SK-N-SH (cell line): ENCODE results near the gene GRIK3. TPM values are rescaled to one million over a fixed set of nuclear protein-coding genes. Genes with fewer than 3 reads are reported as not detected.

ENCODE experiments used
- CTCF ChIA-PET: fragments of 300-600, 350-600 bp; formaldehyde crosslinking; extraction: SDS; loops from one replicate; lab custom pipeline; 2021; lab: Yijun Ruan, JAX
- POLR2A ChIA-PET: fragments of 350-600 bp; sonication (Branson Sonifier 250); formaldehyde crosslinking; extraction: SDS; loops from one replicate; lab custom pipeline; 2020; ENCODE audit warnings: antibody characterized with exemption, inconsistent platforms; lab: Yijun Ruan, JAX
- DNase-seq: peaks from one replicate; pipeline ENCODE4 v3.0.0; 2012
- H2AFZ ChIP-seq: fragments of 200-600 bp; sonication (generic); 2 replicates; pipeline ENCODE4 v1.8.1; 2016; ENCODE audit warnings: antibody characterized with exemption, mild to moderate bottlenecking, low read depth
- H3F3A ChIP-seq: fragments of 200-600 bp; sonication (generic); replicated peaks from 2 replicates; pipeline ENCODE3; 2016; ENCODE audit warnings: antibody characterized with exemption, mild to moderate bottlenecking; ENCODE audit not compliant: insufficient read depth
- H3K27ac ChIP-seq, 2 experiments: fragments of 200-500 bp in 1 of 2; fragments of 200-600 bp in 1 of 2; sonication (Bioruptor generic) in 1 of 2; sonication (generic), shearing (Covaris generic) in 1 of 2; 2 replicates each; pipeline versions ENCODE4 v1.5.1 to v1.6.1; 2014 to 2016; ENCODE audit warnings: low read depth in 2 of 2, inconsistent platforms in 1 of 2, low read length in 1 of 2, mild to moderate bottlenecking in 1 of 2, mixed read lengths in 1 of 2
- H3K27me3 ChIP-seq: fragments of 200-600 bp; sonication (generic), shearing (Covaris generic); 2 replicates; pipeline ENCODE4 v1.6.1; 2016; ENCODE audit warnings: mixed run types; ENCODE audit not compliant: insufficient read depth
- H3K36me3 ChIP-seq, 2 experiments: fragments of 200-500 bp in 1 of 2; fragments of 200-600 bp in 1 of 2; sonication (Bioruptor generic) in 1 of 2; sonication (generic) in 1 of 2; replicated peaks in 1 of 2; 2 replicates each; pipeline versions ENCODE3 to v1.5.1; 2014 to 2016; ENCODE audit warnings: low read length in 1 of 2, mild to moderate bottlenecking in 1 of 2; ENCODE audit not compliant: insufficient read depth in 2 of 2, control insufficient read depth in 1 of 2
- H3K4me1 ChIP-seq, 2 experiments: fragments of 200-500 bp in 1 of 2; fragments of 200-600 bp in 1 of 2; sonication (Bioruptor generic) in 1 of 2; sonication (generic), shearing (Covaris generic) in 1 of 2; 2 replicates each; pipeline versions ENCODE4 v1.5.1 to v1.6.1; 2014 to 2016; ENCODE audit warnings: low read depth in 1 of 2, low read length in 1 of 2, mixed run types in 1 of 2; ENCODE audit not compliant: insufficient read depth in 2 of 2, control insufficient read depth in 1 of 2
- H3K4me2 ChIP-seq: fragments of 200-600 bp; sonication (generic), shearing (Covaris generic); 2 replicates; pipeline ENCODE4 v1.6.1; 2017; ENCODE audit warnings: mixed run types
- H3K4me3 ChIP-seq, 2 experiments: fragments of 200-500 bp in 1 of 2; fragments of 200-600 bp in 1 of 2; sonication (Bioruptor generic) in 1 of 2; sonication (generic), shearing (Covaris generic) in 1 of 2; 2 replicates each; pipeline versions ENCODE4 v1.5.1 to v1.8.1; 2014 to 2016; ENCODE audit warnings: low read depth in 2 of 2, inconsistent platforms in 1 of 2, low read length in 1 of 2, mild to moderate bottlenecking in 1 of 2, mixed read lengths in 1 of 2, moderate library complexity in 1 of 2
- H3K79me2 ChIP-seq: fragments of 200-600 bp; sonication (generic); 2 replicates; pipeline ENCODE4 v1.8.1; 2017; ENCODE audit warnings: mild to moderate bottlenecking; ENCODE audit not compliant: insufficient read depth
- H3K9ac ChIP-seq: fragments of 200-600 bp; sonication (generic); 2 replicates; pipeline ENCODE4 v1.6.1; 2017; ENCODE audit warnings: mixed run types
- H3K9me2 ChIP-seq: fragments of 200-600 bp; sonication (generic); 2 replicates; pipeline ENCODE4 v1.6.1; 2017; ENCODE audit warnings: mixed run types
- H3K9me3 ChIP-seq: fragments of 200-600 bp; sonication (generic); 2 replicates; pipeline ENCODE4 v1.6.1; 2017; ENCODE audit warnings: mixed run types, mild to moderate bottlenecking, moderate library complexity
- H4K20me1 ChIP-seq: fragments of 200-600 bp; sonication (generic); 2 replicates; pipeline ENCODE4 v1.6.1; 2017; ENCODE audit warnings: mild to moderate bottlenecking, mixed run types; ENCODE audit not compliant: insufficient read depth
- EP300 ChIP-seq, 2 experiments: IDR thresholded peaks; 2 replicates each; pipeline versions ENCODE4 v1.4.0 to v1.6.1; 2012; ENCODE audit warnings: borderline replicate concordance in 1 of 2, low read depth in 1 of 2, low read length in 1 of 2
- EZH2phosphoT487 ChIP-seq: fragments of 200-600 bp; sonication (generic); IDR thresholded peaks from 2 replicates; pipeline ENCODE4 v1.6.1; 2017; ENCODE audit warnings: low read depth, mixed run types, mild to moderate bottlenecking, antibody characterized with exemption, moderate library complexity, borderline replicate concordance
- FOSL2 ChIP-seq: IDR thresholded peaks from 2 replicates; pipeline ENCODE4 v1.4.0; 2012; ENCODE audit warnings: low read depth, mild to moderate bottlenecking, moderate library complexity, borderline replicate concordance
- FOXJ3 ChIP-seq: sonication (generic); formaldehyde crosslinking; IDR thresholded peaks from 2 replicates; pipeline ENCODE4 v1.5.1; 2020; ENCODE audit warnings: mild to moderate bottlenecking, missing genetic modification reagents
- FOXM1 ChIP-seq: IDR thresholded peaks from 2 replicates; pipeline ENCODE4 v1.4.0; 2012; ENCODE audit warnings: low read depth, mild to moderate bottlenecking
- GATA2 ChIP-seq: sonication (generic); formaldehyde crosslinking; IDR thresholded peaks from 2 replicates; pipeline ENCODE4 v1.5.0; 2020; ENCODE audit warnings: mild to moderate bottlenecking, missing genetic modification reagents
- IRF3 ChIP-seq: fragments of 150-350 bp; IDR thresholded peaks from 2 replicates; pipeline ENCODE4 v1.6.1; 2016; ENCODE audit warnings: mild to moderate bottlenecking, low read depth, low read length
- MEF2A ChIP-seq: IDR thresholded peaks from 2 replicates; pipeline ENCODE4 v1.4.0; 2012; ENCODE audit warnings: low read depth, borderline replicate concordance
- MXI1 ChIP-seq: IDR thresholded peaks from 2 replicates; pipeline ENCODE4 v1.6.1; 2012; ENCODE audit warnings: mild to moderate bottlenecking, low read depth, low read length, improper control_type of control experiment
- NFIC ChIP-seq: IDR thresholded peaks from 2 replicates; pipeline ENCODE4 v1.4.0; 2012; ENCODE audit warnings: borderline replicate concordance
- NRF1 ChIP-seq: IDR thresholded peaks from 2 replicates; pipeline ENCODE4 v1.6.1; 2012; ENCODE audit warnings: low read depth, mild to moderate bottlenecking, low read length
- RAD21 ChIP-seq: IDR thresholded peaks from 2 replicates; pipeline ENCODE4 v1.6.1; 2012; ENCODE audit warnings: mild to moderate bottlenecking, low read length
- SIN3A ChIP-seq: IDR thresholded peaks from 2 replicates; pipeline ENCODE4 v1.6.1; 2012; ENCODE audit warnings: low read depth, mild to moderate bottlenecking, low read length, moderate library complexity, borderline replicate concordance
- TCF12 ChIP-seq: IDR thresholded peaks from 2 replicates; pipeline ENCODE4 v1.4.0; 2012
- TEAD4 ChIP-seq: IDR thresholded peaks from 2 replicates; pipeline ENCODE4 v1.4.0; 2012; ENCODE audit warnings: mild to moderate bottlenecking, borderline replicate concordance; ENCODE audit not compliant: insufficient read depth
- USF1 ChIP-seq: IDR thresholded peaks from 2 replicates; pipeline ENCODE4 v1.4.0; 2012; ENCODE audit warnings: low read depth, borderline replicate concordance
- YY1 ChIP-seq: IDR thresholded peaks from 2 replicates; pipeline ENCODE4 v1.4.0; 2012; ENCODE audit warnings: low read depth, mild to moderate bottlenecking
- ZBTB33 ChIP-seq: IDR thresholded peaks from 2 replicates; pipeline ENCODE4 v1.4.0; 2012; ENCODE audit warnings: low read depth, borderline replicate concordance
- WGBS: methylation state at CpG from one replicate; pipeline ENCODE4 v1.1.6; 2017; ENCODE audit warnings: low lambda C conversion rate; 5-methylcytosine and 5-hydroxymethylcytosine counted together
- polyA plus RNA-seq, 3 experiments: library from polyadenylated mRNA; depleted of rRNA; stranded (reverse); fragments of >200 nt; gene quantifications; 2 replicates each; pipeline ENCODE4 v1.2.3, GENCODE V29; 2012
- TF ChIP-seq, protein P1 (sequence below): fragments of 150-350 bp; IDR thresholded peaks from 2 replicates; pipeline ENCODE4 v1.6.1; 2017; ENCODE audit warnings: antibody characterized with exemption, low read length, low read depth, borderline replicate concordance

Gene GRIK3
- polyA plus RNA-seq, 1 of the 3 experiments (the other 2 are of a cell fraction), result not detected

- Histone ChIP-seq H3K9ac (no peak overlapping the region), H3K9me3 (no peaks in the 10 kb centered on the region), H3K36me3 (no peaks in the 10 kb centered on the region), H3K9me2 (no peaks in the 10 kb centered on the region), H3K27ac (no peak overlapping the region), H4K20me1 (no peaks in the 10 kb centered on the region), H2AFZ (no peak overlapping the region), H3K27me3 (no peaks in the 10 kb centered on the region), H3K4me1 (no peaks in the 10 kb centered on the region), H3K4me2 (no peak overlapping the region), H3F3A (no peaks in the 10 kb centered on the region), H3K4me3 (no peak overlapping the region), H3K79me2 (no peaks in the 10 kb centered on the region)
- WGBS, result 18% methylated on average over 4 of the region's 4 CpGs
- CTCF ChIA-PET, result interaction anchor here (0.7 to 1.6 kb wide), 4 partner anchors 9 to 21 kb away, joined by 3 to 6 read pairs (median 4); no protein-coding TSS in a partner anchor
- POLR2A ChIA-PET, result no interaction called here
- no peak for DNase-seq
- no peak for TF ChIP-seq EP300 (IDR thresholded peaks at IDR 0.05; ENCODE audit: borderline replicate concordance in 1 of 2, low read depth in 1 of 2, low read length in 1 of 2)
- no peak for TF ChIP-seq USF1
- no peak for TF ChIP-seq EZH2phosphoT487
- TF ChIP-seq, protein P1, sequence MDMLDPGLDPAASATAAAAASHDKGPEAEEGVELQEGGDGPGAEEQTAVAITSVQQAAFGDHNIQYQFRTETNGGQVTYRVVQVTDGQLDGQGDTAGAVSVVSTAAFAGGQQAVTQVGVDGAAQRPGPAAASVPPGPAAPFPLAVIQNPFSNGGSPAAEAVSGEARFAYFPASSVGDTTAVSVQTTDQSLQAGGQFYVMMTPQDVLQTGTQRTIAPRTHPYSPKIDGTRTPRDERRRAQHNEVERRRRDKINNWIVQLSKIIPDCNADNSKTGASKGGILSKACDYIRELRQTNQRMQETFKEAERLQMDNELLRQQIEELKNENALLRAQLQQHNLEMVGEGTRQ, result no peak
- peak; percentile 43; the same call in 1 of the 2 replicates for TF ChIP-seq RAD21
- no peak for TF ChIP-seq MEF2A
Measured at GRCh38 chr1:37017720-37018119, 16.6 kb downstream of the GRIK3 start.

DNA sequence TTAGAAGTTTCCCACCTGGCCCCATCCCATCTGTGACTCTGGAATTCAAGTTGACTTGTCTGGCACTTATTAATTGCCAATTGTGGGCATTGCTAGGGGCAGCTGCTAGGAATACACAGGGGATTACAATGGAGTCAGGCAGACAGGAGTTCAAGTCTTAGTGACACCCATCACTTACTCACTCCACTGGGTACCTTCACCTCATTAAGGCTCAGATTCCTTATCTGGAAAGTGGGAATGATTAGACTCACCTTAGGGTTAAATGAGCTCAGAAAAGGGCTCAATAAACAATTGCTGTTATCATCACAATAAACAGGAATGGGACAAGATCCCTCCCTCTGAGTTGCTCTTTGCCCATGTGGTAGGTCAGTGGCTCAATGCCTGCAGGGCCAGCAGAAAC, 18.2 kb downstream of the GRIK3 start:
- Histone ChIP-seq H2AFZ (no peak overlapping the region), H3K4me2 (no peak overlapping the region), H3K9me2 (no peaks in the 10 kb centered on the region), H4K20me1 (no peaks in the 10 kb centered on the region), H3K9ac (no peak overlapping the region), H3F3A (no peaks in the 10 kb centered on the region), H3K27ac (no peak overlapping the region), H3K9me3 (no peaks in the 10 kb centered on the region), H3K4me3 (no peak overlapping the region), H3K79me2 (no peaks in the 10 kb centered on the region), H3K4me1 (no peaks in the 10 kb centered on the region), H3K27me3 (no peaks in the 10 kb centered on the region), H3K36me3 (no peaks in the 10 kb centered on the region)
- no peak for DNase-seq
- POLR2A ChIA-PET, result no interaction called here
- CTCF ChIA-PET, result interaction anchor here (1.6 kb wide), 1 partner anchor 13 kb away, joined by 6 read pairs; no protein-coding TSS in a partner anchor
- TF ChIP-seq TEAD4, result no peak
- no peak for TF ChIP-seq EP300 (IDR thresholded peaks at IDR 0.05; ENCODE audit: borderline replicate concordance in 1 of 2, low read depth in 1 of 2, low read length in 1 of 2)
- no peak for TF ChIP-seq EZH2phosphoT487
- TF ChIP-seq, protein P1, result no peak
- TF ChIP-seq FOXM1, result no peak
- no peak for TF ChIP-seq SIN3A
- no peak for TF ChIP-seq MXI1
- TF ChIP-seq ZBTB33, result no peak
- TF ChIP-seq FOSL2, result no peak
- TF ChIP-seq NRF1, result no peak
- TF ChIP-seq IRF3, result no peak
- no peak for TF ChIP-seq TCF12
- no peak for TF ChIP-seq NFIC
- no peak for TF ChIP-seq YY1
- TF ChIP-seq GATA2, result no peak
- no peak for TF ChIP-seq USF1
- no peak for TF ChIP-seq FOXJ3 (CRISPR knock-in tag)
